GM19438 (cell line): ENCODE results near the gene FOXC2.

Experiments used
- ATAC-seq: cut with Tn5 transposase; IDR thresholded peaks from one replicate; pipeline ENCODE4 v1.9.1; 2021; ENCODE audit warnings: low read depth; ENCODE audit not compliant: unreplicated experiment

FOXC2 gene

DNA sequence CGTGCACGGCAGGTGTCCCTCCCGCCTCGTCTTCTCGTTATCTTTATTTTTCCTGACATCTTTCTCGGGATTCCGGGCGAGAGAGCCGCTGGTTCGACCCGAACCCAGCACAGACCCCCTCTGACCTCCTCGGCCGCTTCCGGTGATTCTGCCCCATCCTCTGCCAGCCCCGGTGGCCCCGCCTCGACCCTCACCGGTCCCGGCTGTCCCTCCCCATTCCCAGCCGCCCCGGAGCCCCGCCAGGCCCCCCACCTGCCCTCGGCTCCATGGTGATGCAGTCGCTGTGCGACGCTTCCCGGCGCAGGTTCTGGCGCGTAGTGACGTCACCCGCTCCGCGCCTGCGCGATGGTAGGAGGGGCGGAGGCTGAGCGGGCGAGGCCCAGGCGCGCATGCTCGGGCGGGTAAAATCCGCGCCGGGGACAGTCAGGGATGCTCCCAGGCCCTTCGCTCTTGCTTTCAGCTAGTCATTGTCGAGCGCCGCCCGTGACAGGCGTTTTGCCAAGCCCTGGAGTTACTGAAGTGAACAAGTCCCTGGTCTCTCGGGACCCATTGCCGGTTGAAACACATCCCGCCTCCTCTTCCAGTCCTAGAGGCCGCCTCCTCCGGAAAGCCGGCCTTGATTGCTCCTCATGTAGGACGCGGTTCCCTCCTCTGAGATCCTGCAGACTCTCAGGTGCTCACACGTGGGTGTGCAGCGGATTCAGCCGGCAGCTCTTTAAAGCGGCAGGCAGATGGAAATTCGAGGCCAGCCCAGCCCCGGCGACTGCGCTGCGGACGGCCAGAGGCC lies 11.5 kb upstream of the FOXC2 start, which contains the start of gene MTHFSD:
MTHFSD (minus strand) TSS at position 319 of the 787 bp plus-strand sequence; CDS start at position 268, 51 bp downstream.
- peak; percentile 80 for ATAC-seq

GRCh38 chr16:86555704-86556075 lies 10.9 kb upstream of the FOXC2 start:
- no peak for ATAC-seq

DNA sequence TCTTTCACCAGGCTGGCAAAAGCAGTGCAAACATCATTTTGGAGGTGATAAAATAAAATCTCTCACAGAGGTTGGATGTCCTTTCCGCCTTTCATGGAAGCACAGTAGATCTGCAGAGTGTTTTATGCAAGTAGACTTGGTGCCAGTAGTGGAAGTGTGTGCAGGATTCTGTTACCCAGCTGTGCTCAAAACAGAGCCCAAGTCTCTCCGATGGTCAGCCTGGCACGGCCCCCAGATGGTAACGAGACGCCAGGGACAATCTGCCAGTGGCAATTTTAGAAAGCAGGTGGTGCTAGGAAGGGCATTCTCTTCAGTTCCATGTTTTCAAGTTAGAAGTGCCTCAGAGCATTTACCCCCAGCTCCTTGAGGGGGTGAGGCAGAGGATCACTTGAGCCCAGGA lies 10.1 kb upstream of the FOXC2 start:
- no peak for ATAC-seq

GRCh38 chr16:86557587-86557986 lies 9.0 kb upstream of the FOXC2 start:
- no peak for ATAC-seq

DNA sequence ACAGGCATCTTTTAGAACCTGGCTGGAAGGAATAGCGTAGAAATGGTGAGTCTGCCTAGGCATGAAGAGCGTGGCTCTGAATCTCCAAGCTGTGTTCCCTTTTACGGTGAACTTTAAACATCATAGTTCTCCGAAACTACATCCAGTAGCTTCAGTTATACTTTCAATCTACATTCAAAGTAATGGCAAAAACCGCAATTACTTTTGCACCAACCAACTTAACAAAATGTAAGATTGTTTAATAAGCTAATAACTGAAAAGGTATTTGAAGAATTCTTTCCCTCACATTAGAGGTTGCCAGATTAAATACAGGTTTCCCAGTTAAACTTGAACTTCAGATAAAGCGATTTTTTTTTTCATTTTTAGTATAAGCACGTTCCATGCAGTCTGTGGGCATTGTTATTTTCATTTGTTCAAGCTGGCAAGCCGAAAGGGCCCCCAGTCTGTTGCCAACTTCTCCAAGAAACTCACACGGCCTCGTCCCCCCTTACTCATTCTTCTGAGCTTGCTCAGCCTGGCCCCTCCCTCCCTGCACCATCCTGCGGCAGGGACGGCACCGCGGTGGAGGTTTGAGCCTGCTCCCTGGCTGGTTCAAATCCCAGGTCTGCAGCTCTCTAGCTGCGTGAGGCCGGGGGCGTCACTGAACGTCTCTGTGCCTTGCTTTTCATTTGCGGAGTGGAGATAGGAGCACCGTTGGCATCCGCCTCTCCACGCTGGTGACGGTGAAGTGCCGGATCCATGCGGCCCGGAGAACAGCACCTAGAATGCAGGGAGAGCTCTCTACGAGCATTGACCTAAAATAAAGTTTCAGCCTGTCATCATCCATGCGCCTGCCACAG lies 8.1 kb upstream of the FOXC2 start:
- ATAC-seq = no peak

DNA sequence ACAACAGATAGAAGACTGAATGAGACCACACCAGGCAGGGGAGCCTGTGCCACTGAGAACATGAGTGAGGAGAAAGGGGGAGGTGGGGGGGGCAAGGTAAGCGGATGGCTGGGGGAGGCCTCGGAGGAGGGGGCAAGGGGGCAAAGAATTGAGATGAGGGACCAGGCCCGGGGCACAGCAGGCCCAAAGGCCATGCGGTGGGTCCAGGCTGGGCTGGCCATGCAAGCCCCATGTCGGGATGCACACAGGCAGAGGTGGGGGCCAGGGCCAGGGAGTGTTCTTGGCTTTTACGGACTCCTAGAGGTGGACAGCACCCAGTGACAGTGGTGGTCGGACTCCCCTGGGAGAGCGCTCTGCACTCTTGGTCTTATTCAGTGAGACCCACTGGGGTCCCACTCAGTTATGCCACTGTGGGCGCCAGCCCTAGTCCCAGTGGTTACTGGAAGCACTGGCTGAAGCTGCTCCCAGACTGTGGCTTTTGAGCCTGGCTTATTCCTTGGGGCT lies 6.8 kb upstream of the FOXC2 start:
- ATAC-seq = no peak

- no peak for ATAC-seq
Measured at GRCh38 chr16:86562356-86562755, 4.3 kb upstream of the FOXC2 start.

DNA sequence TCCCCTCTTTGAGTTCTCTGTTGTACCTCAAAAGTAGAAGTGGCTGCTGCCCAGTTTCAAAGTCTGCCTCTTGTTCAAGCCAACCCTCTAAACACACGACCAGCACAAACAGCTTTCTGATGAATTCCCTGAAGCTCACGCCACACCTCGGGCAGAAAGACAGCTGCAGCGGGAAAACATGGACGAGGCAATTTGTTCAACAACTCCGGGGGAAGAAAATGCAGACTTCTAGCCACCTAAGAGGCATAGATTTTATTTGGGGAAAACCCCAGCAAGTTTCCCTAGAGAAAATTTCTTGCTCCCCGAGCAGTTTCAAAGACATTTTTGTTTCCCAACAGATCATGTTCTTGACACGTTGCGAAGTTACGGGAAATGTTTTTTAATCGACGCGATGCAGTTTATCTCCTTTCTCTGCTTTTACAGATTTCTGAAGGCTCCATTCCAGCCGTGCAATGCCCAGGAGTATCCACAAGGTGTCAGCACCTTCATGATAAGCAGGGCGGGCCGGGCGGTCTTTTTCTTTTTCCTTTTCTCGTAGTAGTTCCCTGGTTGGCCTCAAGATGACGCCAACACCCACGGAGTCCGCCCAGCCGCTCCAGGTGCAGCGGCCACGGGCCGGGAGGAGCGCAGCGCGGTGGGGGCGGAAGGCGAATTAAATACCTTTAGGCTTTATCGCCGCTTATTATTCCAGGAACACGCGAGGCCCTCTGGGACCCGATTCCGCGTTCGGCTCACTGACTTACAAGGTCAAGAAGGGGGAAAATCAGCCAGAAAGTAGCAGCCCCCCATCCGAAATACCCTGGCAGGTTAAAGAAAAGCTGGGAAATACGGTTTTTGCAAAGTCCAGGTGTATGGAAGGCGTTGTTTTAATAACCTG lies 2.9 kb upstream of the FOXC2 start:
- no peak for ATAC-seq

DNA sequence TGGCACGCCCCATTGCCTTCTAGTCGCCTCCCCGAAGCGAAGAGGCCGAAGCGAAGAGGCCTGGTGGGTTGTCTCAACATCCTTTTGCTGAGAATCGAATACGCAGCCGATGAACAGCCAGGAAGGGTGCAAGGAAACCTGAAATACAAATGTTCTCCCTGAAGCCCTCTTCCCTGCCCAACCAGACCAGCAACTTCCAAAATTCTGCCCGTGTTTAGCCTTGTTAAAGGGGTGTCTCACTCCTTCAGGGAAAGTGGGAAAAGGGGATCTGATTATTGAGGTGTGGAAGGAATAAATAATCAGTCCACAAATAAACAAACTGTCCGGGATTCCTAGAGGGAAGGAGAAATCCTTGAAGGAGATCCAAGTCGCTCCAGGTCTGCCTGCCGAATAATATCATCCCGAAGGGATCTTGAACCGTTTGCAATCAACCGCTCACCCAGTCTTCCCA lies 1.4 kb upstream of the FOXC2 start:
- ATAC-seq = no peak

GRCh38 chr16:86565644-86566511 lies 751 bp upstream of the FOXC2 start:
- ATAC-seq = no peak

DNA sequence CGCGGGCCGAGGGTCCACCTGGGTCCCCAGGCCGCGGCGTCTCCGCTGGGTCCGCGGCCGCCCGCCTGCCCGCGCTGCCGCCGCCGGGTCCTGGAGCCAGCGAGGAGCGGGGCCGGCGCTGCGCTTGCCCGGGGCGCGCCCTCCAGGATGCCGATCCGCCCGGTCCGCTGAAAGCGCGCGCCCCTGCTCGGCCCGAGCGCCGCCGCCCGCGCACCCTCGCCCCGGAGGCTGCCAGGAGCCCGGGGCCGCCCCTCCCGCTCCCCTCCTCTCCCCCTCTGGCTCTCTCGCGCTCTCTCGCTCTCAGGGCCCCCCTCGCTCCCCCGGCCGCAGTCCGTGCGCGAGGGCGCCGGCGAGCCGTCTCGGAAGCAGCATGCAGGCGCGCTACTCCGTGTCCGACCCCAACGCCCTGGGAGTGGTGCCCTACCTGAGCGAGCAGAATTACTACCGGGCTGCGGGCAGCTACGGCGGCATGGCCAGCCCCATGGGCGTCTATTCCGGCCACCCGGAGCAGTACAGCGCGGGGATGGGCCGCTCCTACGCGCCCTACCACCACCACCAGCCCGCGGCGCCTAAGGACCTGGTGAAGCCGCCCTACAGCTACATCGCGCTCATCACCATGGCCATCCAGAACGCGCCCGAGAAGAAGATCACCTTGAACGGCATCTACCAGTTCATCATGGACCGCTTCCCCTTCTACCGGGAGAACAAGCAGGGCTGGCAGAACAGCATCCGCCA lies 504 bp downstream of the FOXC2 start:
- ATAC-seq = no peak

GRCh38 chr16:86567701-86568581 lies 1.3 kb downstream of the FOXC2 start:
- ATAC-seq = no peak

DNA sequence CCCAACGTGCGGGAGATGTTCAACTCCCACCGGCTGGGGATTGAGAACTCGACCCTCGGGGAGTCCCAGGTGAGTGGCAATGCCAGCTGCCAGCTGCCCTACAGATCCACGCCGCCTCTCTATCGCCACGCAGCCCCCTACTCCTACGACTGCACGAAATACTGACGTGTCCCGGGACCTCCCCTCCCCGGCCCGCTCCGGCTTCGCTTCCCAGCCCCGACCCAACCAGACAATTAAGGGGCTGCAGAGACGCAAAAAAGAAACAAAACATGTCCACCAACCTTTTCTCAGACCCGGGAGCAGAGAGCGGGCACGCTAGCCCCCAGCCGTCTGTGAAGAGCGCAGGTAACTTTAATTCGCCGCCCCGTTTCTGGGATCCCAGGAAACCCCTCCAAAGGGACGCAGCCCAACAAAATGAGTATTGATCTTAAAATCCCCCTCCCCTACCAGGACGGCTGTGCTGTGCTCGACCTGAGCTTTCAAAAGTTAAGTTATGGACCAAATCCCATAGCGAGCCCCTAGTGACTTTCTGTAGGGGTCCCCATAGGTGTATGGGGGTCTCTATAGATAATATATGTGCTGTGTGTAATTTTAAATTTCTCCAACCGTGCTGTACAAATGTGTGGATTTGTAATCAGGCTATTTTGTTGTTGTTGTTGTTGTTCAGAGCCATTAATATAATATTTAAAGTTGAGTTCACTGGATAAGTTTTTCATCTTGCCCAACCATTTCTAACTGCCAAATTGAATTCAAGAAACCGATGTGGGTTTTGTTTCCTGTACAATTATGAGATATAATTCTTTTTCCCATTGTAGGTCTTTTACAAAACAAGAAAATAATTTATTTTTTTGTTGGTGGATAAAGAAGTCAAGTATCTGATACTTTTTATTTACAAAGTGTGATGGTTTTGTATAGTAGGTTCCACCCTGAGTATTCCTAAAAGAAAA lies 2.3 kb downstream of the FOXC2 start:
- no peak for ATAC-seq

GRCh38 chr16:86569701-86570447 lies 3.2 kb downstream of the FOXC2 start:
- no peak for ATAC-seq

DNA sequence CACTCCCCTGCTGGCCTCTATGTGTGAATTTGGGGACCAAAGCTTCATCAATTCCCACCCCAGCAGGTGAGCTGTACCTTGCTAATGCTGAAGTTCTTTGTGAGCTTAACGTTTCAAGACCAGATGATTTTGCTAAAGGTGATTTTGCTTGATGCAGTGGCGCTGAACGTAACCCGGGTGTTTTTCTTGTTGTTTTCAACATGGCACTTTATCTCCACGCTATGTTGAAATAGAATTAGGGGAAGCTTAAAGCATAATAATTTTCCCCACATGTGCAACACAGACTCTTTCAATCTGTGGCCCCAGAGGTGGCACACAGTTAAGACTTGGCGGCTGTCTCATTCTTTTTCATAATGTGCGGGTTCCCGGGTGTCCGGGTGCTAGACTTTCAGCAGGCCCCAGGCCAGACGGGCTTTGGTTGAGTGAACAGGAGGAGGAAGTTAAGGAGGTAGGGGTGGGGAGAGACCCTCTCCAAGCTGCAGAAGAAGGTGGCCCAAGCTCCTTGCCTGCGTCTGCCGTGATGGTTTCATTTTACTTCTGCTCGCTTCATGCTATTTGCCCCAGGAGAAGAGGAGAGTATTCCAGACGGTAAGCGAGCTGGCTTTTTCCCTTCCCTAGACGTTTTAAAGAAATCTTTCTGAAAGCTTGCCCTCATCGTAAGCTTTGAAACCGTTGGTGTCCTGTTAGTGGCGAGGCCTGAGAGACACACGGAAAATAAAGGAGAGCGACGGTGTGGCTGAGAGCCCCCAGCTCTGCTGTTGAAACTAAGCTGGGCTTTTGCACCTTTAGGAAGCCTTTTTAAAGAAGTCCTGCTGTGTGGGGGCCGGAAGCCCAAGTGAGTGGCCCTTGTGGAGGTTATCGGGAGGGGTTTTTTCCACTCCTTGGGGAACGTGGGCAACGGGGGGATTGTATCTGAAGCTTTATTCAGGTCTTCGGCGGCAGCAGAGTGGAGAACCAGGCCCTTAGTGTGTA lies 4.2 kb downstream of the FOXC2 start:
- ATAC-seq = no peak
